ENCODE results near the gene NDUFAF8. TPM values are rescaled to one million over a fixed set of nuclear protein-coding genes. Genes with fewer than 3 reads are reported as not detected.

NDUFAF8 gene
- total and polyA plus RNA-seq, 9 donors = 14.6 to 66.3 (median 33.9) TPM

DNA sequence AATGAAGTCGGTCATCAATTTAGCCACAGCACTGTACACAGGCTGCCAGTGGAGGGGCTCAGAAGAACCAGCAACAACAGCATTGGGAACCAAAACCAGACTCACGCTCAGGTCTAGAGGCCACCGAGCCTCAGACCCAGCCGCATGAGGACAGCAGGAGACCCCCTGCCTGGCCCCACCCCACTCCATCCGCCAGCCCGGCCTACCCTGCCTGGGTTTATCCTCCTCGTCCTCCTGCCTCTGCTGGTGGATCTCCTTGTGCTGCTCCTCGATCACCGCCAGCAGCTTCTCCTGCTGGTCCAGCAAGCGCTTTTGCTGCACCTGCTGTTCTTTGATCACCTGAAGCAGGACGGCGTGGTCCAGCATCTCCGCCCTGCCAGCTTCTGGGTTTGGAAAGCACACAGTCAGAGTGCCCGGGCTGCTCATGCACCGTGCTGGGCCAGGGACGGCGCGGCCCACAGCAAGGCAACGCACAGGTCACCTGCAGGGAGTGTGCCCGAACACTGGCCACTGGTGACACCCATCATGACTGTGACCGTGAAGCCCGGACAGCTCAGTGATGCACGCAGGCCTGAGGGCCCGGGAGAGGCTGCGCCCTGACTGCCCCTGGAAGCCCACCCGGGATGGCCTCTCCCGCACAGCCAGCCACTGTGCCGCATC, 7.7 kb downstream of the NDUFAF8 start:
- Histone ChIP-seq H3K36me3 (no peaks in the 10 kb centered on the region), H3K27ac (no peak overlapping the region), H3K4me1 (ENCODE audit: insufficient read depth) (no peaks in the 10 kb centered on the region), H3K27me3 (no peaks in the 10 kb centered on the region), H3K4me3 (no peak overlapping the region), H3K9me3 (no peaks in the 10 kb centered on the region)
- intact Hi-C loops (cut with DNase I) = no loop called here
- DNase-seq = no peak
- TF ChIP-seq EP300 (IDR thresholded peaks at IDR 0.05) (no peak), POLR2A (IDR thresholded peaks at IDR 0.05) (no peak), CTCF (IDR thresholded peaks at IDR 0.05) (no peak)
- 90 to 93% (median 92%) methylated on average over 28 of the region's 28 CpGs for WGBS, 3 donors

GRCh38 chr17:81247339-81247990, 8.3 kb downstream of the NDUFAF8 start:
- DNase-seq = no peak
- Histone ChIP-seq H3K4me1 (ENCODE audit: insufficient read depth) (no peaks in the 10 kb centered on the region), H3K27me3 (no peaks in the 10 kb centered on the region), H3K4me3 (no peak overlapping the region), H3K36me3 (no peaks in the 10 kb centered on the region), H3K27ac (no peak overlapping the region), H3K9me3 (no peaks in the 10 kb centered on the region)
- WGBS, 3 donors = 83 to 91% (median 88%) methylated on average over 15 of the region's 15 CpGs
- intact Hi-C loops (cut with DNase I) = no loop called here
- TF ChIP-seq POLR2A (IDR thresholded peaks at IDR 0.05) = no peak

GRCh38 chr17:81248649-81249048, 9.5 kb downstream of the NDUFAF8 start:
- no peaks in the 10 kb centered on the region for H3K9me3 ChIP-seq
- TF ChIP-seq CTCF (IDR thresholded peaks at IDR 0.05) = no peak
- no peak for TF ChIP-seq EP300 (IDR thresholded peaks at IDR 0.05)
- no peak for TF ChIP-seq POLR2A (IDR thresholded peaks at IDR 0.05)
- intact Hi-C loops (cut with DNase I) = no loop called here
- H3K27me3 ChIP-seq = no peaks in the 10 kb centered on the region
- H3K27ac ChIP-seq = no peak overlapping the region
- H3K4me3 ChIP-seq = no peak overlapping the region
- 78 to 85% (median 84%) methylated on average over 9 to 16 of the region's 16 CpGs for WGBS, 3 donors
- no peaks in the 10 kb centered on the region for H3K36me3 ChIP-seq
- no peak for DNase-seq
- no peaks in the 10 kb centered on the region for H3K4me1 ChIP-seq (ENCODE audit: insufficient read depth)

- Histone ChIP-seq H3K27me3 (no peaks in the 10 kb centered on the region), H3K36me3 (no peaks in the 10 kb centered on the region), H3K4me1 (ENCODE audit: insufficient read depth) (no peaks in the 10 kb centered on the region), H3K4me3 (no peak overlapping the region), H3K9me3 (no peaks in the 10 kb centered on the region), H3K27ac (no peak overlapping the region)
- 85 to 92% (median 86%) methylated on average over 15 of the region's 15 CpGs for WGBS, 3 donors
- TF ChIP-seq EP300 (IDR thresholded peaks at IDR 0.05) (no peak), POLR2A (IDR thresholded peaks at IDR 0.05) (no peak), CTCF (IDR thresholded peaks at IDR 0.05) (no peak)
- intact Hi-C loops (cut with DNase I) = loop anchor here (5.0 to 10.0 kb wide), 2 partner anchors 353 to 355 kb away; no protein-coding TSS in a partner anchor
- no peak for DNase-seq
Measured at GRCh38 chr17:81249223-81250040, 10.3 kb downstream of the NDUFAF8 start.
